GM23338 (cell line): ENCODE data around the gene RABEPK. TPM values are rescaled to one million over a fixed set of nuclear protein-coding genes. Genes with fewer than 3 reads are reported as not detected.
A peak's percentile ranks its signal among the peaks of the same experiment; 100 is the strongest.
"Not testable (repeated sequence)": the region's sequence is repeated elsewhere in the genome, so short reads cannot be mapped to it uniquely, and the experiment has no call there.

ENCODE experiments used
- ATAC-seq: fragments of 200-7000 bp; cut with Tn5 transposase; 3 replicates; pipeline ENCODE4 v1.9.1; 2020
- DNase-seq: peaks from one replicate; pipeline ENCODE4 v3.0.0-alpha.2; 2015; ENCODE audit warnings: low spot score
- H2AFZ ChIP-seq: fragments of 200-600 bp; sonication (generic); 2 replicates; pipeline ENCODE4 v1.8.0; 2016; ENCODE audit warnings: antibody characterized with exemption, mild to moderate bottlenecking, moderate library complexity
- H3F3A ChIP-seq: fragments of 200-600 bp; sonication (generic); replicated peaks from 2 replicates; pipeline ENCODE4 v1.8.0; 2017; ENCODE audit warnings: antibody characterized with exemption, mixed run types, low read depth
- H3K27ac ChIP-seq: fragments of 200-600 bp; sonication (generic); 2 replicates; pipeline ENCODE4 v1.6.1; 2016; ENCODE audit warnings: low read depth
- H3K27me3 ChIP-seq: fragments of 200-600 bp; sonication (generic); 2 replicates; pipeline ENCODE4 v1.8.0; 2016; ENCODE audit warnings: mild to moderate bottlenecking, mixed run types, moderate library complexity; ENCODE audit not compliant: insufficient read depth
- H3K36me3 ChIP-seq: fragments of 200-600 bp; sonication (generic); 2 replicates; pipeline ENCODE4 v1.8.0; 2016; ENCODE audit warnings: mild to moderate bottlenecking; ENCODE audit not compliant: insufficient read depth
- H3K4me1 ChIP-seq: fragments of 200-600 bp; sonication (generic); 2 replicates; pipeline ENCODE4 v1.8.0; 2016; ENCODE audit warnings: mild to moderate bottlenecking, moderate library complexity; ENCODE audit not compliant: insufficient read depth
- H3K4me2 ChIP-seq: fragments of 200-600 bp; sonication (generic); 2 replicates; pipeline ENCODE4 v1.7.1; 2017; ENCODE audit warnings: mixed run types
- H3K4me3 ChIP-seq: fragments of 200-600 bp; sonication (generic); 2 replicates; pipeline ENCODE4 v1.6.1; 2016; ENCODE audit warnings: mixed run types
- H3K79me2 ChIP-seq: fragments of 200-600 bp; sonication (generic); replicated peaks from 2 replicates; pipeline ENCODE4 v1.8.0; 2017; ENCODE audit warnings: mild to moderate bottlenecking; ENCODE audit not compliant: insufficient read depth
- H3K9me2 ChIP-seq: fragments of 200-600 bp; sonication (generic); 2 replicates; pipeline ENCODE4 v1.8.0; 2017; ENCODE audit not compliant: insufficient read depth
- H4K20me1 ChIP-seq: fragments of 200-600 bp; sonication (generic); replicated peaks from 2 replicates; pipeline ENCODE4 v1.8.0; 2017; ENCODE audit warnings: mild to moderate bottlenecking; ENCODE audit not compliant: insufficient read depth
- H3K27ac Mint-ChIP-seq: 2 replicates; pipeline ENCODE4 v1.8.0; 2020; ENCODE audit warnings: inconsistent platforms, mild to moderate bottlenecking, moderate library complexity, mixed read lengths
- H3K27me3 Mint-ChIP-seq: 3 replicates; pipeline ENCODE4 v1.8.0; 2022; ENCODE audit warnings: low read depth, mild to moderate bottlenecking, moderate library complexity, mixed read lengths, inconsistent platforms; ENCODE audit not compliant: insufficient read depth, poor library complexity
- H3K36me3 Mint-ChIP-seq: 3 replicates; pipeline ENCODE4 v1.8.0; 2021; ENCODE audit warnings: low read depth, mild to moderate bottlenecking, inconsistent platforms, moderate library complexity, mixed read lengths
- H3K4me1 Mint-ChIP-seq: 3 replicates; pipeline ENCODE4 v1.8.0; 2020; ENCODE audit warnings: mild to moderate bottlenecking, inconsistent platforms, mixed read lengths
- H3K4me3 Mint-ChIP-seq: 3 replicates; pipeline ENCODE4 v1.8.0; 2021; ENCODE audit warnings: moderate library complexity, mild to moderate bottlenecking, inconsistent platforms, mixed read lengths
- H3K9me3 Mint-ChIP-seq: 3 replicates; pipeline ENCODE4 v1.8.0; 2020; ENCODE audit warnings: moderate library complexity, mild to moderate bottlenecking, inconsistent platforms, mixed read lengths
- CREB1 ChIP-seq: fragments of 250-450 bp; sonication (Bioruptor Pico); IDR thresholded peaks from 2 replicates; pipeline ENCODE4 v1.5.0; 2020; ENCODE audit warnings: low read depth, mild to moderate bottlenecking, moderate library complexity
- EZH2 ChIP-seq: fragments of 200-600 bp; sonication (generic); IDR thresholded peaks from one replicate; pipeline ENCODE4 v1.8.0; 2017; ENCODE audit warnings: antibody characterized with exemption, mild to moderate bottlenecking, low read depth; ENCODE audit not compliant: unreplicated experiment
- EZH2phosphoT487 ChIP-seq: fragments of 200-600 bp; sonication (generic); IDR thresholded peaks from one replicate; pipeline ENCODE4 v1.8.1; 2018; ENCODE audit warnings: antibody characterized with exemption; ENCODE audit not compliant: unreplicated experiment
- NANOG ChIP-seq: IDR thresholded peaks from 2 replicates; pipeline ENCODE4 v1.6.1; 2016; ENCODE audit warnings: antibody characterized with exemption, borderline replicate concordance
- POLR2AphosphoS5 ChIP-seq: IDR thresholded peaks from 2 replicates; pipeline ENCODE4 v1.6.1; 2016; ENCODE audit warnings: antibody characterized with exemption, low read depth
- STAT1 ChIP-seq: IDR thresholded peaks from one replicate; pipeline ENCODE4 v1.6.1; 2016; ENCODE audit warnings: antibody characterized with exemption; ENCODE audit not compliant: unreplicated experiment
- ZNF114 ChIP-seq: fragments of 250-450 bp; sonication (Bioruptor Pico); IDR thresholded peaks from 2 replicates; pipeline ENCODE4 v1.5.0; 2020; ENCODE audit warnings: mild to moderate bottlenecking, moderate library complexity
- polyA plus RNA-seq: library from polyadenylated mRNA; unstranded; fragments of >200 nt; fragmentation: Nextera tagmentation; extraction: Ambion mirVana; gene quantifications from 2 replicates; pipeline ENCODE4 v1.2.1, GENCODE V29; 2016
- total RNA-seq: library from RNA; depleted of rRNA; stranded (reverse); fragments of >200 nt; shearing (Covaris generic); gene quantifications from 2 replicates; pipeline ENCODE4 v1.2.3, GENCODE V29; 2014
- TF ChIP-seq, protein P1 (sequence below), 2 experiments: fragments of 200-600 bp in 1 of 2; sonication (generic) in 1 of 2; conservative IDR thresholded peaks; 2 replicates each; pipeline versions ENCODE4 v1.5.1 to v1.6.1; 2016 to 2017; ENCODE audit warnings: antibody characterized with exemption in 2 of 2, low read depth in 2 of 2, mild to moderate bottlenecking in 2 of 2, moderate library complexity in 1 of 2
- TF ChIP-seq, protein P2 (sequence below): IDR thresholded peaks from one replicate; pipeline ENCODE4 v1.6.1; 2018; ENCODE audit warnings: antibody characterized with exemption; ENCODE audit not compliant: unreplicated experiment

Gene RABEPK
- total and polyA plus RNA-seq, 2 experiments from 2014 or later = 25.8 to 32.7 TPM

DNA sequence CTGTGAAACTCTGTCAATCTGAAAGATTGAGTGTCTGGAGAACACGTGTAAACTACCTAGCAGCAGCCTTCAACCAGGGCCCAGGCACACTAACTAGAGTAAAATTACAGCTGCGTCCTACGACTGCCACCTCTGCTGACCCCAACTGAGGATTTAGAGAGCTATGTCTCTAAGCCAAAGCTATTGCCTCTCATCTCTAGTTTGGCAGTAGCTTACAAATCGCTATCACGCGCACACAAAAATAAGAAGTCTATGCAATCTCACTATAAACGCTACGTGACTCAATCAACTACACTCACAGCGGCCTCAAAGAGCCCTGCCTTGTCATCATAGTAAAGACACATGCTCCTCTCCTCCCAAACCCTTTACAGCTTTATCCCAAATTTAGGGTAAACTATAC is 19.5 kb upstream of the RABEPK start (continued):
- TF ChIP-seq, protein P1, sequence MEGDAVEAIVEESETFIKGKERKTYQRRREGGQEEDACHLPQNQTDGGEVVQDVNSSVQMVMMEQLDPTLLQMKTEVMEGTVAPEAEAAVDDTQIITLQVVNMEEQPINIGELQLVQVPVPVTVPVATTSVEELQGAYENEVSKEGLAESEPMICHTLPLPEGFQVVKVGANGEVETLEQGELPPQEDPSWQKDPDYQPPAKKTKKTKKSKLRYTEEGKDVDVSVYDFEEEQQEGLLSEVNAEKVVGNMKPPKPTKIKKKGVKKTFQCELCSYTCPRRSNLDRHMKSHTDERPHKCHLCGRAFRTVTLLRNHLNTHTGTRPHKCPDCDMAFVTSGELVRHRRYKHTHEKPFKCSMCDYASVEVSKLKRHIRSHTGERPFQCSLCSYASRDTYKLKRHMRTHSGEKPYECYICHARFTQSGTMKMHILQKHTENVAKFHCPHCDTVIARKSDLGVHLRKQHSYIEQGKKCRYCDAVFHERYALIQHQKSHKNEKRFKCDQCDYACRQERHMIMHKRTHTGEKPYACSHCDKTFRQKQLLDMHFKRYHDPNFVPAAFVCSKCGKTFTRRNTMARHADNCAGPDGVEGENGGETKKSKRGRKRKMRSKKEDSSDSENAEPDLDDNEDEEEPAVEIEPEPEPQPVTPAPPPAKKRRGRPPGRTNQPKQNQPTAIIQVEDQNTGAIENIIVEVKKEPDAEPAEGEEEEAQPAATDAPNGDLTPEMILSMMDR (conservative IDR thresholded peaks at IDR 0.05; ENCODE audit: low read depth in 2 of 2) = no peak
- TF ChIP-seq POLR2AphosphoS5 (no peak), NANOG (no peak), CREB1 (CRISPR knock-in tag) (no peak), EZH2phosphoT487 (no peak)
- TF ChIP-seq, protein P2, sequence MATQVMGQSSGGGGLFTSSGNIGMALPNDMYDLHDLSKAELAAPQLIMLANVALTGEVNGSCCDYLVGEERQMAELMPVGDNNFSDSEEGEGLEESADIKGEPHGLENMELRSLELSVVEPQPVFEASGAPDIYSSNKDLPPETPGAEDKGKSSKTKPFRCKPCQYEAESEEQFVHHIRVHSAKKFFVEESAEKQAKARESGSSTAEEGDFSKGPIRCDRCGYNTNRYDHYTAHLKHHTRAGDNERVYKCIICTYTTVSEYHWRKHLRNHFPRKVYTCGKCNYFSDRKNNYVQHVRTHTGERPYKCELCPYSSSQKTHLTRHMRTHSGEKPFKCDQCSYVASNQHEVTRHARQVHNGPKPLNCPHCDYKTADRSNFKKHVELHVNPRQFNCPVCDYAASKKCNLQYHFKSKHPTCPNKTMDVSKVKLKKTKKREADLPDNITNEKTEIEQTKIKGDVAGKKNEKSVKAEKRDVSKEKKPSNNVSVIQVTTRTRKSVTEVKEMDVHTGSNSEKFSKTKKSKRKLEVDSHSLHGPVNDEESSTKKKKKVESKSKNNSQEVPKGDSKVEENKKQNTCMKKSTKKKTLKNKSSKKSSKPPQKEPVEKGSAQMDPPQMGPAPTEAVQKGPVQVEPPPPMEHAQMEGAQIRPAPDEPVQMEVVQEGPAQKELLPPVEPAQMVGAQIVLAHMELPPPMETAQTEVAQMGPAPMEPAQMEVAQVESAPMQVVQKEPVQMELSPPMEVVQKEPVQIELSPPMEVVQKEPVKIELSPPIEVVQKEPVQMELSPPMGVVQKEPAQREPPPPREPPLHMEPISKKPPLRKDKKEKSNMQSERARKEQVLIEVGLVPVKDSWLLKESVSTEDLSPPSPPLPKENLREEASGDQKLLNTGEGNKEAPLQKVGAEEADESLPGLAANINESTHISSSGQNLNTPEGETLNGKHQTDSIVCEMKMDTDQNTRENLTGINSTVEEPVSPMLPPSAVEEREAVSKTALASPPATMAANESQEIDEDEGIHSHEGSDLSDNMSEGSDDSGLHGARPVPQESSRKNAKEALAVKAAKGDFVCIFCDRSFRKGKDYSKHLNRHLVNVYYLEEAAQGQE = no peak

DNA sequence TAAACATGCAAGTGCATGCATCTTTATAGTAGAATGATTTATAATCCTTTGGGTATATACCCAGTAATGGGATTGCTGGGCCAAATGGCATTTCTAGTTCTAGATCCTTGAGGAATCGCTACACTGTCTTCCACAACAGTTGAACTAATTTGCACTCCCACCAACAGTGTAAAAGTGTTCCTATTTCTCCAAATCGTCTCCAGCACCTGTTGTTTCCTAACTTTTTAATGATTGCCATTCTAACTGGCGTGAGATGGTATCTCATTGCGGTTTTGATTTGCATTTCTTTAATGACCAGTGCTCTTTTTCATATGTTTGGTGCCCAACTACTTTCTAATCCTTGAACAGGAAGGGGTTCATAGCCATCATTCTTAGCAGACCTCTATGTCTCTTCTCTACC is 18.6 kb upstream of the RABEPK start:
- H3K27ac ChIP-seq = peak overlapping the region; percentile 66
- H2AFZ ChIP-seq, H3K27me3 ChIP-seq, H3K9me3 Mint-ChIP-seq, H3K4me1 ChIP-seq, ATAC-seq, H3F3A ChIP-seq, H3K36me3 ChIP-seq, H3K27ac Mint-ChIP-seq, H3K27me3 Mint-ChIP-seq, H3K9me2 ChIP-seq, H3K4me3 ChIP-seq, H3K4me3 Mint-ChIP-seq, H3K4me2 ChIP-seq, DNase-seq, H3K36me3 Mint-ChIP-seq: not testable (repeated sequence)
- peaks cover 100% of the 10 kb centered on the region for H3K79me2 ChIP-seq
- peaks cover 14% of the 10 kb centered on the region; the same call in 2 of the 3 replicates for H3K4me1 Mint-ChIP-seq
- H4K20me1 ChIP-seq = peaks cover 60% of the 10 kb centered on the region

DNA sequence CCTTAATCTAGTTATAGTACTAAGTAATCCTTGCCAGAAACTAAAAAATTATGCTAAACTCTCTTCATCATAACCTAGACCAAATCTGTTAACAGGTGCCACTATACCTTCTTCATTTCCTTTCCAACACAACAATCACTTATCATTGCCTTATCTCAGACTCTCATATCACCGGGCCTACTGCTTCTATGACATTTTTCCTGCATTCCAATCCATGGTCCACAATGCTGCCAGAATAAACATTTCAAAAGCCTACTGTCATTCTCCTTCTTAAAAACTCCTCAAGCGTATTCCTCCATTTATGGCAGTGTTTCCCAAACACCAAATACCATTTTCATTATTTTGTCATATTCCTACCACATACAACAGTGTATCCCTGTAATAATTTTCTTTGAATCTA is 17.3 kb upstream of the RABEPK start:
- DNase-seq (no peak), ATAC-seq (no peak)
- Histone ChIP-seq H3F3A (no peaks in the 10 kb centered on the region; the same call in 1 of the 2 replicates), H2AFZ (no peak overlapping the region), H3K9me2 (no peaks in the 10 kb centered on the region), H3K79me2 (peaks cover 100% of the 10 kb centered on the region), H3K4me2 (no peak overlapping the region), H3K4me1 (peaks cover 8% of the 10 kb centered on the region; the same call in 1 of the 2 replicates), H3K4me3 (no peak overlapping the region), H3K27ac (no peak overlapping the region), H4K20me1 (peaks cover 69% of the 10 kb centered on the region), H3K36me3 (no peaks in the 10 kb centered on the region), H3K27me3 (no peaks in the 10 kb centered on the region)
- no peaks in the 10 kb centered on the region for H3K36me3 Mint-ChIP-seq
- peaks cover 9% of the 10 kb centered on the region for H3K27me3 Mint-ChIP-seq
- no peak overlapping the region for H3K27ac Mint-ChIP-seq
- no peaks in the 10 kb centered on the region for H3K9me3 Mint-ChIP-seq
- no peak overlapping the region for H3K4me3 Mint-ChIP-seq
- TF ChIP-seq, protein P1 (conservative IDR thresholded peaks at IDR 0.05; ENCODE audit: low read depth in 2 of 2) = no peak
- TF ChIP-seq ZNF114 = no peak
- no peak for TF ChIP-seq STAT1
- TF ChIP-seq EZH2 = no peak
- H3K4me1 Mint-ChIP-seq = peaks cover 14% of the 10 kb centered on the region
